Measurements from ENCODE around the gene CREB3L1. TPM values are rescaled to one million over a fixed set of nuclear protein-coding genes. Genes with fewer than 3 reads are reported as not detected.

The CREB3L1 gene
- total RNA-seq, 1 donor from 2014 or later, result 2.4 TPM

DNA sequence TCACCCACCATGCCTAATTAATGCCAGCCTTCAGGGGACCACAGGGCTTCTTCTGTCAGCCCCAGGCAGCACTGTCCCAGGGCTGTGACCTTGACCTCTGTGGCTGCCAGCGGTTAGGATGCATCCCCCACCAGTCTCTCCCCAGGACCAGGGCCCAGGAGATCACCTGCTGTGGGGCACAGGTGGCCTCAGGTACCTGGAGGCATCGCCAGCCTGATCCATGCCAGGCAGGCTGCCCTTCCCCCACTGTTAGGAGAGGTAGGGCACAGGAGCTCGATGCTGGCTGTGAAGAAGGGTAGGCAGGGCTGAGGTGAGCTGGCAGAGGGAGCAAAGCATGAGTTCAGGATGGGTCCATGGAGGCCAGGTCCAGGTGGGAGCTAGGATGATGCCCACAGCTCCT lies 87.3 kb downstream of the CREB3L1 start:
- no peak for DNase-seq (ENCODE audit: low read depth)
- no peak for TF ChIP-seq CTCF (conservative IDR thresholded peaks at IDR 0.05; ENCODE audit: low read depth, low read length)

GRCh38 chr11:46366260-46366659 lies 88.8 kb downstream of the CREB3L1 start:
- H3K4me3 ChIP-seq (ENCODE audit: low read depth, low read length), result no peak overlapping the region
- DNase-seq (ENCODE audit: low read depth), result no peak
- TF ChIP-seq CTCF (conservative IDR thresholded peaks at IDR 0.05; ENCODE audit: low read depth, low read length), result no peak

More for the DNA sequence above, 87.3 kb downstream of the CREB3L1 start:
- H3K4me3 ChIP-seq (ENCODE audit: low read depth, low read length), result no peak overlapping the region

- DNase-seq (ENCODE audit: low read depth), result no peak
- no peak for TF ChIP-seq CTCF (conservative IDR thresholded peaks at IDR 0.05; ENCODE audit: low read depth, low read length)
- H3K4me3 ChIP-seq (ENCODE audit: low read depth, low read length), result no peak overlapping the region
Measured at GRCh38 chr11:46366661-46367161, 89.2 kb downstream of the CREB3L1 start.

- peak; percentile 71 for TF ChIP-seq CTCF (conservative IDR thresholded peaks at IDR 0.05; ENCODE audit: low read depth, low read length)
- no peak for DNase-seq (ENCODE audit: low read depth)
- H3K4me3 ChIP-seq (ENCODE audit: low read depth, low read length), result no peak overlapping the region
Measured at GRCh38 chr11:46367244-46367915, 89.9 kb downstream of the CREB3L1 start.

GRCh38 chr11:46367916-46368267 lies 90.4 kb downstream of the CREB3L1 start:
- DNase-seq (ENCODE audit: low read depth), result no peak
- no peak overlapping the region for H3K4me3 ChIP-seq (ENCODE audit: low read depth, low read length)
- TF ChIP-seq CTCF (conservative IDR thresholded peaks at IDR 0.05; ENCODE audit: low read depth, low read length), result no peak

DNA sequence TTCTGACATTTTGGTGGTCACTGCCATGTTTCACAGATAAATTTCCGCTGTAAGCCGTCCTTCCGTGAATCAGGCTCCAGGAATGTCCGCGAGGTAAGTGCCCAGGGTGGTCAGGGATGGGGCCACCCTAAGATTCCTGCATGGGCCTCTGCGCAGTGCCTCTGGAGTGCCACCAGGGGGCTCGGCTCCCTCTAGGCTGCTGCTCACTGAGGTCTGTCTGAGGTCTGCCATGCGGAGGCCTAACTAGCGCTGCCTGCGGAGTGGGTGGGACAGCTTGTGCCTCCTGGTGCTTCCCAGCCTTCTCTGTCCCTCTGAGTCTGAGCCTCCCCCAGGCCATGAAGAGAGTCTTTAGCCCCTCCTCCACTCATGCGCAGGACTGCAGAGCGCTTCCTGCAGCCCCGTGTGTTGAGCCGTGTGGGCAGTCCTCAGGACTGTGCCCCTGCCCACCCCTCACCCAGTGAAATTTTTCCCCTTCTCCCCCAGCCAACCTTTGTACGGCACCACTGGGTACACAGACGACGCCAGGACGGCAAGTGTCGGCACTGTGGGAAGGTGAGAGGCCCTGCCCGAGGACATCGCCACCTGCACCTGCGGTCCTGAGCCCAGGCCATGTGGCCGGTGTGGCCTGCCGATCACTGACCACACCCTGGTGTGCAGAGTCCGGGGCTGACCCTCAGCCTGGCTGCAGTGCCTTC lies 92.1 kb downstream of the CREB3L1 start:
- no peak overlapping the region for H3K4me3 ChIP-seq (ENCODE audit: low read depth, low read length)
- no peak for DNase-seq (ENCODE audit: low read depth)
- TF ChIP-seq CTCF (conservative IDR thresholded peaks at IDR 0.05; ENCODE audit: low read depth, low read length), result peak; percentile 90

All from epithelial cell of proximal tubule (primary cell).